GM04503 (cell line): ENCODE results near the gene NMNAT1.
A peak's percentile ranks its signal among the peaks of the same experiment; 100 is the strongest.
"Not testable (repeated sequence)": the region's sequence is repeated elsewhere in the genome, so short reads cannot be mapped to it uniquely, and the experiment has no call there.

Source experiments
- DNase-seq: peaks from one replicate; pipeline ENCODE4 v3.0.0-alpha.2; 2012; ENCODE audit warnings: low read depth

Gene NMNAT1

DNA sequence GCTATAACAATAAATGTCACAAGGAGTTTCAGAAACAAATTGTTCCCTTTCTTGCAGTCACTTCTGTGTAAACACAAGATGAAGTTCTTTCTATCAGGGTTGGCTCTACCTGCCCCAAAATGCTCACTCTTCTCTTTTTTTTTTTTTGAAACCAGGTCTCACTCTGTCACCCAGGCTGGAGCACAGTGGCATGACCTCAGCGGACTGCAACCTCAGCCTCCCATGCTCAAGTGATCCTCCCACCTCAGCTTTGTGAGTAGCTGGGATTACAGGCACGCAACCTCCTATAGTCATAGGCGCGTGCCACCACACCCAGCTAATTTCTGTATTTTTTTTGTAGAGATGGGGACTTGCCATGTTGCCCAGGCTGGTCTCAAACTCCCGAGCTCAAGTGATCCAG, 22.7 kb upstream of the NMNAT1 start:
- DNase-seq = no peak

- DNase-seq = no peak
These were observed 20.9 kb upstream of the NMNAT1 start for GRCh38 chr1:9922342-9922741.

- no peak for DNase-seq
These were observed 16.0 kb upstream of the NMNAT1 start for GRCh38 chr1:9927259-9927658.

DNA sequence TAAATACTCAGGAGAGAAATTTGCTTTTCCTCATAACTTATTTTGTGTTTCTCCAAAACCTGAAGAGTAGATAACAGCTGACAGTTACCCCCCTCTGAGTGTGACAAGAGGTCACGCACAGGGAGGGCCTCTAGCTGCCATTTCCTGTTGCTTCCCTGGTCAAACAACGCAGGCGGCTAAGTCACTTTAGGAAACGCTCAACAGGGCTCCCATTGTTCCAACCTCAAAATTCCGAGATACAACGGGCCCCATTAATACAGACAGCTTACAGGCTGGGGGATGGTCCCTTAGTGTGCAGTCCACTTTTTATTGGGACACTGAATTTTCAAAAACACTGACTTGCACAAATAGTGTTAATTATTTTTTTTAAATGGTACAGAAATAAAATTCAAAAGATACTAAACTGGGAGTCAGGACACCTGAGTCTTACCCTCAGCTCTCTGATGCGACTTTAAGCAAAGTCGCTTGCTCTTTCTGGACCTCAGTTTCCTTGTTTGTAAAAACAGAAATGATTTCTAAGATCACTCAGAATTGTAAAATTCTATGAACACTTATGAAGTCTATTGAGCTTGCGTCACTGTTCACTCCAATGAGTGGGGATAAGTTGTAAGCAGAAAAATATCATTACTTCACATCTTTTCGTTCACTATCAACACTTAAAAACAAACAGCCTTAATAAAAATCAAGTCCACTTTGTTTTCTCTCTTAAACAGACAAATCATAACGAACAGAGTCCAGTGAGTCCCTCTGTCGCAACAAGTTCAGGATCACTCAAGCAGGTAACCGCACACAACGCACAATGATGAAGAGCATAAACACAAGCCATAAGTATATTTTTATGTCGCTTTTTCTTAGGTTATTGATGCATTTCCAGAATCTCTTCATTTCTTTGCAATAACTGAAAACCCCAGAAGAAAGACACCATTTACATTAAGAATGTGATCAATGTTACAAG, 13.6 kb upstream of the NMNAT1 start:
- DNase-seq = no peak

DNA sequence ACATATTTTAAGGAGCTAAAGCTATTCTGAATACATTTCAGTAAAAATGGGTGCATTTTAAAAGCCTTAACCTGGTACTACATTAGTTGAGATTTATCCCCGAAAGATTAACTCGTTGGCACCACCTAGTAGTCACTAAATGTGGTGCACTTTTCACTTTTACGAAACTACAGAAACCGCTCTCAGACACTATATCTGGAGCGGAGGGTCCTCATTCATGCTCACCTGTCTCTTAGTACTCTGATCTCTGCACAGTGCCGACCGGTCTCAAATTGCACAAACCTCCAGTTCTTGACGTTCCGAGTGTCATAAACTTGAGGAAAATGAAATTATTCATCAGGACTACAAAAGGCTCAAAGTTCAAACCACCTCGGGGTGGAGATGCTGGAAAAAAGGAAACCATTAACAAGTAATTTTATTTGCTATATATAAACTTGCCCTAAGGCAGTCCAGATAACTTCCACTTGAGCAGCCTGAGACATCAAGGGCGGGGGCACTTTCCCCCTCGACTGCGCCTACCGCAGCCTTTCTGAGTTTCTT, 806 bp upstream of the NMNAT1 start:
- peak; percentile 19 for DNase-seq

GRCh38 chr1:9946315-9946714, 3.0 kb downstream of the NMNAT1 start:
- DNase-seq = no peak

DNA sequence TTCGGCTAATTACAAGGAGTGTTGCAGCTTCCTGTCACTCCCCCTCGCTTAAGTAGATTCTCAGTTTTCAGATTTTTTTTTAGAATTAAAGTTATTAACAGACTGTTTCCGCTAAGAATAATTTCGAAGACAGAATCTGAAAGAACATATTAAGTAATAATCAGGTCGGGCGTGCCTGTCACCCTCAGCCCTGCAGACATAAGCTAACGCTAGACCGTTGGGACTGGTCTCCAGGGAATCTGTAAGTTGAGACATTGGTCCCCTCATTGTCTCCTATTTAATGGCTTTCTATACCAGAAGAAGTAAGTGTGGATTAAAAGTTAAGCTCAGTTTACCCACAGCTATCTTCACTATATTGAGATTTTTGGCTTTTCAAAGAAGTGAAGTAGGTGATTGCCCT, 14.5 kb downstream of the NMNAT1 start:
- no peak for DNase-seq

- DNase-seq = no peak
These were observed 16.7 kb downstream of the NMNAT1 start for GRCh38 chr1:9960011-9960410.

- DNase-seq = no peak
These were observed 17.7 kb downstream of the NMNAT1 start for GRCh38 chr1:9960706-9961562.

- no peak for DNase-seq
These were observed 41.0 kb downstream of the NMNAT1 start for GRCh38 chr1:9984253-9984652.

- DNase-seq = no peak
These were observed 41.7 kb downstream of the NMNAT1 start for GRCh38 chr1:9985001-9985400.

DNA sequence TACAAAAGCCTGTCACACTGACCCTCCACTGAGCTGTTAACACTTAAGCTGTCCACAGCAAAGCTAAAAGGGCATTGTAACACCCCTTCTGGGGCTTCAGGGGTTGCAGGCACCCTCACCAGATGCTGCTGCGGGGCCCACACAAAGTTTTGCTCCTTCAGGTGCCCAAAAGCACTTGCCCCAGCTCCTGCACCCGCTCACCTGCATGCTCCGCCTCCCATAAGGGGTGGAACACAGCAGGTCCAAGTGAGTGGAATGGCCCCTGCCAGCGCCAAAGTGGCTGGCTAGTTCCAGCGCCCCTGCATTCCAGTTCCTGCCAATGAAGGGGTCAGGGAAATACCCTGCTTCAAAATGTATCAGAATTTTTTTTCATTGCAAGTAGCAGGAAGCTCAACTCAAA, 46.5 kb downstream of the NMNAT1 start:
- DNase-seq = no peak

DNA sequence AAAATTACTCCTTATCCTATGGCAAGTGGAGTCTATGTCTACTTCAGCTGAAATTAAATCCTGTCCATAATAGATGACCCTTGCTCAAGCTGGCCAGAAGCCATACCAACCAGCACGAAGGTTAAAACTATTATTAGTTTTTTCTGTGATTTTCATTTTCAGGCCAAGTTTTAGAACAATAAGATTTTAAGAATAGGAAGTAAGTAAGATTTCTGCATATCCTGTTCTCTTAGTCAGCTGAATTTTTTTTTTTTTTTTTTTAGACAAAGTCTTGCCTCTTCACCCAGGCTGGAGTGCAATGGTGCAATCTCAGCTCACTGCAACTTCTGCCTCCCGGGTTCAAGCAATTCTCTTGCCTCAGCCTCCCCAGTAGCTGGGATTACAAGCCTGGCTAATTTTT, 47.7 kb downstream of the NMNAT1 start:
- no peak for DNase-seq

DNA sequence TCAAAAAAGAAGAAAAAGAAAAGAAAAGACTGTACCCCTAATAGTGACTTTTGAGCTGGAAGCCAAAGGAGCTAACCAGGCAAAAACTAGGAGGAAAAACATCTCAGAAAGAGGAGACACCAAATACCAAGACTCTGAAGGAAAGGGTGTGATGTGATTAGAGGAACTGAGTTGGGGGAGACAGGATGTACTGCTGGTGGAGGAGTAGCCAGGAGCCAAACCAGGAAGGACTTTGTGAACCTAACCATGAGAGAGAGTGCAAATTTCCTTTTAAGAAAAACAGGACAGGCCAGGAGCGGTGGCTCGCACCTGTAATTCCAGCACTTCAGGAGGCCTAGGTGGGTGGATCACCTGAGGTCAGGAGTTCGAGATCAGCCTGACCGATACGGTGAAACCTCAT, 49.6 kb downstream of the NMNAT1 start:
- no peak for DNase-seq

GRCh38 chr1:9993561-9994075, 50.3 kb downstream of the NMNAT1 start:
- no peak for DNase-seq

GRCh38 chr1:9996624-9997582, 53.6 kb downstream of the NMNAT1 start, which contains the start of gene RBP7:
Gene RBP7, plus strand, starts transcription at chr1:9997228. Its CDS starts 31 bp downstream, at chr1:9997259.
- no peak for DNase-seq

DNA sequence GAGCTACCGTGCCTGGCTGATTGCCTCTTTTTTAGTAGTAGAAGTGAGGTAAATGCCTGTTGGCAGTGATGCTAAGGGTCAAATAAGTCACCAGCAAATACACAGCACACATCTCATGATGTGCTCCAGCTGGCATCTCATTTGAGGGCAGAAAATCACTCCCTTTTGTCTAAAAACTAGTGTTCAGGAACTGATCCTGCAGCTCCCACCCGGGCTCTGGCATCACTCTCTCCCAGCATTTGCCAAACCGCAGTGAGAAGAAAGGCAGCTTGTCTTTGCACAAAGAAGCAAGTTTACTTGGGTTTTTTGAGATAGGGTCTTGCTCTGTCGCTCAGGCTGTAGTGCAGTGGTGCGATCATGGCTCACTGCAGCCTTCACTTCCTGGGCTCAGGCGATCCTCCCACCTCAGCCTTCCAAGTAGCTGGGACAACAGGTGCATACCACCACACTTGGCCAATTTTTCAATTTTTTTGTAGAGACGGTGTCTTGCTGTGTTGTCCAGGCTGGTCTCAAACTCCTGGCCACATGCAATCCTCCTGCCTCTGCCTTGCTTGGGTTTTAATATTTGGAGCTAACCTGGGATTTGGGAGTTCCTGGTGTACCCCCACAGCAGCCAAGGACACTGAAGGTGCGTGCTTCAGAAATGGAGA, 57.9 kb downstream of the NMNAT1 start:
- no peak for DNase-seq

GRCh38 chr1:10005248-10005647, 62.0 kb downstream of the NMNAT1 start:
- DNase-seq = not testable (repeated sequence)

DNA sequence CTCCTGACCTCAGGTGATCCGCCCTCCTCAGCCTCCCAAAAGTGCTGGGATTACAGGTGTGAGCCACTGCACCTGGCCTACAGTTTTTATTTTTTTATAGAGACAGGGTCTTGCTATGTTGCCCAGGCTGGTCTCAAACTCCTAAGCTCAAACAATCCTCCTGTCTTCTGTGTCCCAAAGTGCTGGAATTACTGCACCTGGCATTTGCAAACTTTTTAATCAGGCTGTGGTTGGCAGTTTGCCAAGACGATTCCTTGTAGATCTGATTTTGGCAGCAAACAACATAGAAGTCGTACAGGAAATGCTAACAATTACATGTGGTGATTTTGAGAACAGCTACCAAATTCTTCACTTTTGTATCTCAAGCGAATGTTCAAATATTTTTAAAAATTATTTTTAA, 63.9 kb downstream of the NMNAT1 start:
- DNase-seq = no peak

- no peak for DNase-seq
These were observed 70.7 kb downstream of the NMNAT1 start for GRCh38 chr1:10014016-10014415.

- no peak for DNase-seq
These were observed 76.3 kb downstream of the NMNAT1 start for GRCh38 chr1:10019561-10019960.
